Keratinocyte (primary cell): Measurements from ENCODE around the gene OSGEP. TPM values are rescaled to one million over a fixed set of nuclear protein-coding genes. Genes with fewer than 3 reads are reported as not detected.

Experiments
- DNase-seq: peaks from one replicate; pipeline ENCODE4 v3.0.0-alpha.2; 2011; ENCODE audit warnings: low read depth, missing footprints, low spot score
- FAIRE-seq: peaks from 2 replicates; lab custom pipeline; 2011; peaks lifted over from hg19 to GRCh38; lab: Jason Lieb, UNC
- H2AFZ ChIP-seq: 2 replicates; pipeline ENCODE4 v1.6.0; 2012; ENCODE audit warnings: low read length, control low read depth, inconsistent platforms; ENCODE audit not compliant: control insufficient read depth
- H3K27ac ChIP-seq: 2 replicates; pipeline ENCODE4 v1.5.1; 2011; ENCODE audit warnings: low read length; ENCODE audit not compliant: control insufficient read depth, insufficient read depth
- H3K27me3 ChIP-seq: 3 replicates; pipeline ENCODE4 v1.6.0; 2011; ENCODE audit warnings: low read length; ENCODE audit not compliant: control insufficient read depth, insufficient read depth; ENCODE audit errors: extremely low read depth
- H3K36me3 ChIP-seq, 2 experiments: 2 replicates in 1 of 2; 3 replicates in 1 of 2; pipeline ENCODE4 v1.5.1; 2011; ENCODE audit warnings: low read length in 2 of 2, mild to moderate bottlenecking in 1 of 2; ENCODE audit not compliant: control insufficient read depth in 2 of 2, insufficient read depth in 2 of 2; ENCODE audit errors: extremely low read depth in 1 of 2
- H3K4me1 ChIP-seq: 3 replicates; pipeline ENCODE4 v1.5.1; 2011; ENCODE audit warnings: low read length; ENCODE audit not compliant: control insufficient read depth, insufficient read depth; ENCODE audit errors: extremely low read depth
- H3K4me2 ChIP-seq: 3 replicates; pipeline ENCODE4 v1.6.0; 2011; ENCODE audit warnings: low read depth, low read length; ENCODE audit not compliant: control insufficient read depth, insufficient read depth; ENCODE audit errors: extremely low read depth
- H3K4me3 ChIP-seq, 3 experiments: fragments of 200-600 bp in 1 of 3; sonication (generic) in 1 of 3; 2 replicates in 2 of 3; 3 replicates in 1 of 3; pipeline ENCODE4 v1.5.1; 2011 to 2016; ENCODE audit warnings: low read length in 3 of 3, mild to moderate bottlenecking in 3 of 3, control low read depth in 2 of 3, inconsistent platforms in 1 of 3, low read depth in 1 of 3, mixed read lengths in 1 of 3, mixed run types in 1 of 3, moderate library complexity in 1 of 3; ENCODE audit not compliant: control insufficient read depth in 2 of 3, insufficient read depth in 2 of 3; ENCODE audit errors: extremely low read depth in 1 of 3
- H3K79me2 ChIP-seq: 2 replicates; pipeline ENCODE4 v1.6.0; 2012; ENCODE audit warnings: low read length; ENCODE audit not compliant: control insufficient read depth, insufficient read depth
- H3K9ac ChIP-seq: 3 replicates; pipeline ENCODE4 v1.6.0; 2011; ENCODE audit warnings: low read length; ENCODE audit not compliant: control insufficient read depth, insufficient read depth; ENCODE audit errors: extremely low read depth
- H3K9me1 ChIP-seq: 3 replicates; pipeline ENCODE4 v1.6.0; 2011; ENCODE audit warnings: low read length; ENCODE audit not compliant: control insufficient read depth, insufficient read depth; ENCODE audit errors: extremely low read depth
- H3K9me3 ChIP-seq: 2 replicates; pipeline ENCODE4 v1.5.1; 2012; ENCODE audit warnings: low read depth, low read length; ENCODE audit not compliant: control insufficient read depth
- H4K20me1 ChIP-seq: 3 replicates; pipeline ENCODE4 v1.6.0; 2011; ENCODE audit warnings: low read length; ENCODE audit not compliant: control insufficient read depth, insufficient read depth; ENCODE audit errors: extremely low read depth
- EZH2 ChIP-seq: IDR thresholded peaks from one replicate; pipeline ENCODE4 v1.6.1; 2012; ENCODE audit warnings: inconsistent platforms, mild to moderate bottlenecking, low read length, moderate library complexity
- dilution Hi-C: fragments of 300-500 bp; cut with MboI; formaldehyde crosslinking; loops from one replicate; pipeline ENCODE4 v1.7.0; 2020; ENCODE audit warnings: low sequenced_read_pairs; ENCODE audit not compliant: extremely low pct_ligation_motif_present
- polyA plus RNA-seq, 5 experiments: library from polyadenylated mRNA; depleted of rRNA in 3 of 5; stranded (reverse) in 3 of 5; stranded (forward) in 1 of 5; unstranded in 1 of 5; fragments of >200 nt; gene quantifications; 1 replicate in 1 of 5; 2 replicates in 3 of 5; 3 replicates in 1 of 5; pipeline versions ENCODE4 v1.2.1 to v1.2.3, GENCODE V29; 2011 to 2012; ENCODE audit warnings: missing spikeins in 2 of 5, low read depth in 1 of 5, low replicate concordance in 1 of 5
- TF ChIP-seq, protein P1 (sequence below), 3 experiments: IDR thresholded peaks in 1 of 3; conservative IDR thresholded peaks in 1 of 3; optimal IDR thresholded peaks in 1 of 3; 2 replicates in 2 of 3; 3 replicates in 1 of 3; pipeline versions ENCODE3 to v1.5.1; 2011; ENCODE audit warnings: low read length in 3 of 3, mild to moderate bottlenecking in 3 of 3, moderate library complexity in 2 of 3, control low read depth in 1 of 3, inconsistent platforms in 1 of 3; ENCODE audit not compliant: insufficient read depth in 2 of 3; ENCODE audit errors: extremely low read depth in 1 of 3

The OSGEP gene
- polyA plus RNA-seq, 1 donor (not counting 4 experiments of a cell fraction or from before 2014, with no cell fraction given): 34.5 TPM

- Histone ChIP-seq H3K27me3 (no peaks in the 10 kb centered on the region), H3K4me3 (no peak overlapping the region), H3K9me3 (no peaks in the 10 kb centered on the region), H2AFZ (no peak overlapping the region), H3K4me1 (peaks cover 18% of the 10 kb centered on the region), H4K20me1 (no peaks in the 10 kb centered on the region), H3K9ac (no peak overlapping the region), H3K9me1 (no peaks in the 10 kb centered on the region), H3K4me2 (peak overlapping the region; percentile 35), H3K27ac (no peak overlapping the region), H3K79me2 (no peaks in the 10 kb centered on the region), H3K36me3 (no peaks in the 10 kb centered on the region)
- FAIRE-seq (peak; percentile 44), DNase-seq (no peak)
- dilution Hi-C loops: no loop called here
- TF ChIP-seq EZH2: no peak
- TF ChIP-seq, protein P1, sequence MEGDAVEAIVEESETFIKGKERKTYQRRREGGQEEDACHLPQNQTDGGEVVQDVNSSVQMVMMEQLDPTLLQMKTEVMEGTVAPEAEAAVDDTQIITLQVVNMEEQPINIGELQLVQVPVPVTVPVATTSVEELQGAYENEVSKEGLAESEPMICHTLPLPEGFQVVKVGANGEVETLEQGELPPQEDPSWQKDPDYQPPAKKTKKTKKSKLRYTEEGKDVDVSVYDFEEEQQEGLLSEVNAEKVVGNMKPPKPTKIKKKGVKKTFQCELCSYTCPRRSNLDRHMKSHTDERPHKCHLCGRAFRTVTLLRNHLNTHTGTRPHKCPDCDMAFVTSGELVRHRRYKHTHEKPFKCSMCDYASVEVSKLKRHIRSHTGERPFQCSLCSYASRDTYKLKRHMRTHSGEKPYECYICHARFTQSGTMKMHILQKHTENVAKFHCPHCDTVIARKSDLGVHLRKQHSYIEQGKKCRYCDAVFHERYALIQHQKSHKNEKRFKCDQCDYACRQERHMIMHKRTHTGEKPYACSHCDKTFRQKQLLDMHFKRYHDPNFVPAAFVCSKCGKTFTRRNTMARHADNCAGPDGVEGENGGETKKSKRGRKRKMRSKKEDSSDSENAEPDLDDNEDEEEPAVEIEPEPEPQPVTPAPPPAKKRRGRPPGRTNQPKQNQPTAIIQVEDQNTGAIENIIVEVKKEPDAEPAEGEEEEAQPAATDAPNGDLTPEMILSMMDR (optimal IDR thresholded peaks at IDR 0.05 in 1 of 3, IDR thresholded peaks at IDR 0.05 in 1 of 3, conservative IDR thresholded peaks at IDR 0.05 in 1 of 3; ENCODE audit: extremely low read depth in 1 of 3, insufficient read depth in 2 of 3, low read length in 3 of 3): no peak
These were observed 40.5 kb upstream of the OSGEP start for GRCh38 chr14:20494935-20495766.

- DNase-seq: no peak
These were observed 39.0 kb upstream of the OSGEP start for GRCh38 chr14:20493634-20494033.

More at GRCh38 chr14:20493634-20494033, 39.0 kb upstream of the OSGEP start:
- H3K4me1 ChIP-seq: peaks cover 25% of the 10 kb centered on the region
- no peak overlapping the region for H2AFZ ChIP-seq
- TF ChIP-seq, protein P1 (optimal IDR thresholded peaks at IDR 0.05 in 1 of 3, IDR thresholded peaks at IDR 0.05 in 1 of 3, conservative IDR thresholded peaks at IDR 0.05 in 1 of 3; ENCODE audit: extremely low read depth in 1 of 3, insufficient read depth in 2 of 3, low read length in 3 of 3): no peak
- no peak for TF ChIP-seq EZH2
- no peak overlapping the region for H3K4me3 ChIP-seq
- FAIRE-seq: no peak
- H3K4me2 ChIP-seq: no peak overlapping the region
- H3K9ac ChIP-seq: no peak overlapping the region
- no peaks in the 10 kb centered on the region for H4K20me1 ChIP-seq
- H3K79me2 ChIP-seq: no peaks in the 10 kb centered on the region
- no peaks in the 10 kb centered on the region for H3K27me3 ChIP-seq
- dilution Hi-C loops: no loop called here
- H3K9me3 ChIP-seq: no peaks in the 10 kb centered on the region
- H3K9me1 ChIP-seq: no peaks in the 10 kb centered on the region
- no peak overlapping the region for H3K27ac ChIP-seq
- no peaks in the 10 kb centered on the region for H3K36me3 ChIP-seq
